Lower leg skin (tissue), 4 donors: ENCODE measurements around the gene ADM5. TPM values are rescaled to one million over a fixed set of nuclear protein-coding genes. Genes with fewer than 3 reads are reported as not detected.

Source experiments
- DNase-seq, 2 donors: peaks; one replicate each; pipeline ENCODE4 v3.0.0-alpha.2; 2019; ENCODE audit warnings: low spot score in 2 of 2
- H3K4me3 ChIP-seq: fragments of 200-600 bp; sonication (generic); 2 replicates; pipeline ENCODE4 v1.5.1; 2017; ENCODE audit warnings: mild to moderate bottlenecking, low read depth; ENCODE audit not compliant: poor library complexity, severe bottlenecking
- CTCF ChIP-seq, 3 donors: fragments of 450-650 bp; IDR thresholded peaks; one replicate each; pipeline ENCODE4 v1.5.1; 2016; ENCODE audit warnings: antibody characterized with exemption in 3 of 3, mild to moderate bottlenecking in 3 of 3, moderate library complexity in 2 of 3
- POLR2A ChIP-seq, 2 donors: fragments of 450-650 bp; IDR thresholded peaks; one replicate each; pipeline ENCODE4 v1.6.1; 2016 to 2017; ENCODE audit warnings: antibody characterized with exemption in 2 of 2, mild to moderate bottlenecking in 1 of 2, moderate library complexity in 1 of 2
- WGBS, 2 donors: methylation state at CpG; one replicate each; pipeline ENCODE4 v1.1.5; 2018; 5-methylcytosine and 5-hydroxymethylcytosine counted together
- intact Hi-C: fragments of 100-400 bp; cut with DNase I; formaldehyde crosslinking; loops from one replicate; pipeline ENCODE4 v1.15.0; 2023; ENCODE audit warnings: low total_unique reads
- total RNA-seq, 4 donors: library from RNA; depleted of rRNA; stranded (reverse); fragments of >200 nt; gene quantifications; one replicate each; pipeline ENCODE4 v1.1.0, GENCODE V29; 2016

Gene ADM5
- total RNA-seq, 4 donors from 2014 or later, result 0.49 to 3.7 (median 3.5) TPM

- H3K4me3 ChIP-seq, result no peak overlapping the region
- TF ChIP-seq POLR2A (IDR thresholded peaks at IDR 0.05), result no peak
- TF ChIP-seq CTCF (IDR thresholded peaks at IDR 0.05), result no peak
- intact Hi-C loops, result no loop called here
- DNase-seq, result no peak
- 85 to 92% methylated on average over 22 of the region's 22 CpGs for WGBS, 2 donors
Observed at GRCh38 chr19:49704888-49705642, 15.7 kb downstream of the ADM5 start.

DNA sequence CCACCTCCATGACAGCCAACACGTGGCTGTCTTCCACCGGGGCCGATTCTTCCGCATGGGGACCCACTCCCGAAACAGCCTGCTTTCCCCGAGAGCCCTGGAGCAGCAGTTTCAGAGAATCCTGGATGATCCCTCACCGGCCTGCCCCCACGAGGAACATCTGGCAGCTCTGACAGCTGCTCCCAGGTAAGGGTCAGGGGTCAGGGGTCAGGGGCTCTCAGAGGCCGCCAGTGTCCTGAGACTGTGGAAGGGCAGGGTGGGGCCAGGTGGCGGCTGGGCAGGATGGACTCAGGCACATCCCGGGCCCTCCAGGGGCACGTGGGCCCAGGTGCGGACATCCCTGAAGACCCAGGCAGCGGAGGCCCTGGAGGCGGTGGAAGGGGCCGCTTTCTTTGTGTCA lies 16.5 kb downstream of the ADM5 start:
- intact Hi-C loops, result no loop called here
- TF ChIP-seq CTCF (IDR thresholded peaks at IDR 0.05) (no peak), POLR2A (IDR thresholded peaks at IDR 0.05) (no peak)
- 91 to 95% methylated on average over 6 to 15 of the region's 16 CpGs for WGBS, 2 donors
- H3K4me3 ChIP-seq, result no peak overlapping the region
- no peak for DNase-seq

DNA sequence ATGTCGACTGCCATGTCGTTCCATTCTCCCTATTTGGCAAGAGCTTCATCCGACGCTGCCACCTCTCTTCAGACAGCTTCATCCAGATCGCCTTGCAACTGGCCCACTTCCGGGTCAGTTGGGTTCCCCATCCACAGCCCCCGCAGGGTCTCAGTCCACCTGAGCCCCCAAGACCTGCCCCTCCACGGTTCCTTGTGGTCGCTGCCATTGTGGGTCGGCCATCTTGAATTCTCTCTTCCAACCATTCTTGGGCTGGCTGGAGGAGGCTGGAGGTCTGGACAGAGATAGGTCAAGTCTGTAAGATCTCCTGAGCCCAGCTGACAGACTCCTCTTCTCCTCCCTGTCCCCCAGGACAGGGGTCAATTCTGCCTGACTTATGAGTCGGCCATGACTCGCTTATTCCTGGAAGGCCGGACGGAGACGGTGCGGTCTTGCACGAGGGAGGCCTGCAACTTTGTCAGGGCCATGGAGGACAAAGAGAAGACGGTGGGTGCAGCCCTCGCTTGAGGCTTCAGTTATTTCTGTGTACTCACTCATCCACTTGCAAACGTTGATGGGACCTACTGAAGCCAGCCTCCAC lies 21.1 kb downstream of the ADM5 start:
- intact Hi-C loops, result no loop called here
- no peak for TF ChIP-seq CTCF (IDR thresholded peaks at IDR 0.05)
- TF ChIP-seq POLR2A (IDR thresholded peaks at IDR 0.05), result no peak
- DNase-seq, result no peak
- no peak overlapping the region for H3K4me3 ChIP-seq
- 85 to 86% methylated on average over 20 of the region's 20 CpGs for WGBS, 2 donors

GRCh38 chr19:49712397-49712859 lies 23.0 kb downstream of the ADM5 start:
- DNase-seq, result no peak
- TF ChIP-seq CTCF (IDR thresholded peaks at IDR 0.05), result no peak
- TF ChIP-seq POLR2A (IDR thresholded peaks at IDR 0.05), result no peak
- intact Hi-C loops, result no loop called here
- H3K4me3 ChIP-seq, result no peak overlapping the region
- WGBS, 2 donors, result 42 to 47% methylated on average over 20 of the region's 20 CpGs

DNA sequence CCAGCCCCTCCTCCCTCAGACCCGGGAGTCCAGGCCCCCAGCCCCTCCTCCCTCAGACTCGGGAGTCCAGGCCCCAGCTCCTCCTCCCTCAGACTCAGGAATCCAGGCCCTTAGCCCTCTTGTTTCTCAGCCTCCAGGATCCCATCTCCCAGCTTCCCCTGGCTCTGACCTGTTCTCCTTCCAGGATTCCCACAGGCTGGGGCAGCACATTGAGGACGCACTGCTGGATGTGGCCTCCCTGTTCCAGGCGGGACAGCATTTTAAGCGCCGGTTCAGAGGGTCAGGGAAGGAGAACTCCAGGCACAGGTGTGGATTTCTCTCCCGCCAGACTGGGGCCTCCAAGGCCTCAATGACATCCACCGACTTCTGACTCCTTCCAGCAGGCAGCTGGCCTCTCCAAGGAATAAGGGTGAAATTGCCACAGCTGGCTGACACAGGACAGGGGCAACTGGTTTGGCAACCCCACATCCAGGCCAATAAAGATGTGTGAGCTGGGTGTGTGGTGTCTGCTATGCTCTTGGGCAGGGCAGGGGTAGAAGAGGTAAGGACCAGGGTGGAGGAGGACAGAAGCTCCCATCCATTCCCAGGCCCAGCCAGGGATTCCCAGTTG lies 23.9 kb downstream of the ADM5 start:
- intact Hi-C loops, result no loop called here
- WGBS, 2 donors, result 61 to 79% methylated on average over 8 of the region's 8 CpGs
- DNase-seq, result no peak
- no peak for TF ChIP-seq POLR2A (IDR thresholded peaks at IDR 0.05)
- TF ChIP-seq CTCF (IDR thresholded peaks at IDR 0.05), result no peak
- H3K4me3 ChIP-seq, result no peak overlapping the region
